ENCODE data around the gene EXOC3.
A peak's percentile ranks its signal among the peaks of the same experiment; 100 is the strongest.
"Not testable (repeated sequence)": the region's sequence is repeated elsewhere in the genome, so short reads cannot be mapped to it uniquely, and the experiment has no call there.

Gene EXOC3

DNA sequence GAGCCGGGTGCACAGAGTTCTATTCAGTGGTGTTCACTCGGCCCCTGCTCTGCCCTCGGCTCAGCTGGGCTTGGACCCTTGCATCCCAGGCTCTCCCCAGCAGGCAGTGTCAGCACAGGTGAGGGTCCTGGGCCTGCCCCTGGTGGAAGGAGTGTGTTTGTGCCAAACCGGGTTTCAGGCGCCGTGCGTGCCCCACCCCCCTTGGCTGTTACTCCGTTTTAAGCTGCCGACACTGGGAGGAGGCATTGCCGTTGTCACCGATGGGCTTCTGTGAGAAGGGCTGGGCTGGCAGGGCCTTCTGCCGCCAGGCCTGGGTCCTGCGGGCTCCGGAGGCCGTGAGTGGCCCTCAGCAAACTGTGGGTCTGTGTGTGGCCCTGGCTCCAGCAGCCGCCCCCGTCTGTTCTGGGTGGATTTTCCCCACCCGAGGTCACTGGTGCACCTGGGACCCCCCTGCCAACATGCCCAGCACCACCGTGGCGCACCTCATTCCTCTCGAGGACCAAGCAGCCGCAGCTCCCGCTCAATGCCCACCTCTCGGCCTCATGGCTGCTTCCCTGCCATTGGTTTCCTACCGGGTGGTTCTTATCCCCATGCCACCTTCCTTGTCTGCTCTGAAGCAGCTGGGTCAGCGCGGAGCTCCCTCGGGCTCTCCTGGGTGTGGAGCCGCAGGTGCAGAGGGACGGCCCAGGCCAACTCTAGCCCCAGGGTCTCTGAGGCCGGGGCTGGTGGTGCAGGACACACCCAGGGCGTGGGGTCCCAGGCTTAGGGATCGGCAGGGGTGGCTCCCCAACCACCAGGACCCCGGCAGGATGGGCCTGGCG, 44.3 kb upstream of the EXOC3 start:
- TF ChIP-seq CTCF (conservative IDR thresholded peaks at IDR 0.05; ENCODE audit: low read depth, low read length) = no peak
- no peak for DNase-seq (ENCODE audit: low read depth)
- H3K4me3 ChIP-seq (ENCODE audit: low read depth, low read length) = no peak overlapping the region

DNA sequence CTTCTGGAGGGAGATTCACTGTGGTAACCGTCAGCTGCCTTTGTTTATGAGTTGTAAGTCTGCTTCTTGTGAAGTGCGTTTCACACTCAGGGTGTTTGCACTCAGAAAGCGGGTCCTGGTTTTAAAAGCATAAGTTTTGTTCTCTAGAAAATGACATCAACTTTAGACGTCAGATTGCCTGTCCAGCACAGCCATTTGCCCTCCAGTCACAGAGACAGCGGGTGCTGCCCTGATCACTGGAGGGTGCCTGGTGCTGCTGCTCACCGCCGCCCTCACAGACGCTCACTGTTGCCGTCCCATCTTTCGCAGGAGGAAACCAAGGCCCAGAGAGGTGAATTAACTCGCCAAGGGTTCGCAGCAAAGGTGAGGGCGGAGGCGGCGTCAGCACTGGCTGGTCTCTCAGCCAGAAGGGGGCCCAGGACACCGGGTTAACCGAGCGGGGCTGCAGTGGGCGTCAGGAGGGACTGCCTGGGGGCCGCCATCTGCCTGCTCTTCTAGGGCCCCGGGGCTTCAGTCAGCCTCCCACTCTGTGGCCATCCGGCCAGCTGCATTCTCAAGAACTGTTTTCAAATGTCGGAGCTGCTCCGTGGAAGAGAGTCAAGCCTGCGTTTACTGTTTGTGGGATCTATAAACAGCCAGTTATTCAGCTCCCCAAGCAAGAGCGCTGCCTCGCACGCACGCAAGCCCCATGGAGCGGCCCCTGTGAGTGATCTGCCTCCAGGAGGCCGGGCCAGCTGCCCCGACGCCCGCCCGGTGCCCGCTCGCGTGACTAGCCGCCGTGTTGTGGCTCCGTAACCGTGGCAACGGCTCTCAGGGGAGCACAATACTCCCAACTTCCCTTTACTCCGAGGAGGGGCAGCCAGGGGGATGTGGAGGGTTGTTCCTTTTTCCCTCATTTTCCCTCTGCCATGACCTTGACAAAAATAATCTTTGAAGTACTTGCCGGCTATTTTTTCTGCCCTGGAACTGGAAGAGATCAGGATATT, 43.4 kb upstream of the EXOC3 start:
- H3K4me3 ChIP-seq (ENCODE audit: low read depth, low read length) = peak overlapping the region; percentile 23
- DNase-seq (ENCODE audit: low read depth) = peak; percentile 82
- no peak for TF ChIP-seq CTCF (conservative IDR thresholded peaks at IDR 0.05; ENCODE audit: low read depth, low read length)

- DNase-seq (ENCODE audit: low read depth) = no peak
- peak overlapping the region; percentile 23 for H3K4me3 ChIP-seq (ENCODE audit: low read depth, low read length)
- no peak for TF ChIP-seq CTCF (conservative IDR thresholded peaks at IDR 0.05; ENCODE audit: low read depth, low read length)
Measured at GRCh38 chr5:400282-401145, 42.5 kb upstream of the EXOC3 start.

DNA sequence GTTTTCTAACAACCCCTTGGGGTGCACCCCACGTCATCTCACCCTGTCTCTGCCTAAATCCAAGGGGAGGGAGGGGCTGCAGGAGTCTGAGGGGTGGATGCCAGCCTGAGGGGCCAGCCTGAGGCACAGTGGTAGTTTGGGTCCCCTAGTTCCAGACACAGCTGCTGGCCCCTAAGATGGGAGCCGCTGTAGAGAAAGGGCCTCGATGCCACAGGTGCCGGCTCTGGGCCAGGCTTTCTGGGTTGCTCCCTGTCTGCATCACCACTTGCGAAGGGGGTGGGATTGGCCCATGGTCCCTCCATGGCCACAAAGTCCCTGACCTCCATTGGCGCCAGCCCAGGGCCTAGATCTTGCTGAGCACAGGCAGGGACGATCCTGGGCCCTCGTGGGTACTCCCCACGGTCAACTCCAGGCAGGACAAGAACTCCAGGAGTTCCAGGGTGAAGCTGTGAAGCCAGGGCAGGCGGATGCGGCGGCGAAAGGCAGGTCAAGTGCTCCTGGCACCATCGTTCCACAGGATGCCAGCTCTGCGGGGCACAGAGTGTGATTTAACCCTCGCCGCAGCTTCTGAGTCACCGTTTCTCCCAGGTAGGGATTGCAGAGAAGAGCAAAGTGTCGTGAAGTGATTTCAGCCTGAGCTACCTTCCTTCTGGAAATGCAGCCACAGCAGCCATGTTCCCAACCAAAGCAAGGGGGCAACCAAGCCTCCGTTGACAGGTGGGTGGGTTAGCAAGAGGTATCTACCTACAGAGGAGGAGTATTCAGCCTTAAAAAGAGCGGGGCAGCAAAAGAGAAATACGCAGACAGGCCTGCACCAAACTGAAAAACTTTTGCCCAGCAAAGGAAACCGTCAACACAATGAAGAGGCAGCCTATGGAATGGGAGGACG, 41.6 kb upstream of the EXOC3 start:
- H3K4me3 ChIP-seq (ENCODE audit: low read depth, low read length) = no peak overlapping the region
- no peak for TF ChIP-seq CTCF (conservative IDR thresholded peaks at IDR 0.05; ENCODE audit: low read depth, low read length)
- DNase-seq (ENCODE audit: low read depth) = no peak

GRCh38 chr5:402219-402614, 40.8 kb upstream of the EXOC3 start:
- H3K4me3 ChIP-seq (ENCODE audit: low read depth, low read length); DNase-seq (ENCODE audit: low read depth): not testable (repeated sequence)

- DNase-seq (ENCODE audit: low read depth) = no peak
- no peak overlapping the region for H3K4me3 ChIP-seq (ENCODE audit: low read depth, low read length)
- no peak for TF ChIP-seq CTCF (conservative IDR thresholded peaks at IDR 0.05; ENCODE audit: low read depth, low read length)
Measured at GRCh38 chr5:402615-403359, 40.2 kb upstream of the EXOC3 start.
